Measurements from ENCODE around the gene ADCY2. TPM values are rescaled to one million over a fixed set of nuclear protein-coding genes. Genes with fewer than 3 reads are reported as not detected.

The ADCY2 gene
- total RNA-seq, 1 experiment from 2014 or later = not detected

DNA sequence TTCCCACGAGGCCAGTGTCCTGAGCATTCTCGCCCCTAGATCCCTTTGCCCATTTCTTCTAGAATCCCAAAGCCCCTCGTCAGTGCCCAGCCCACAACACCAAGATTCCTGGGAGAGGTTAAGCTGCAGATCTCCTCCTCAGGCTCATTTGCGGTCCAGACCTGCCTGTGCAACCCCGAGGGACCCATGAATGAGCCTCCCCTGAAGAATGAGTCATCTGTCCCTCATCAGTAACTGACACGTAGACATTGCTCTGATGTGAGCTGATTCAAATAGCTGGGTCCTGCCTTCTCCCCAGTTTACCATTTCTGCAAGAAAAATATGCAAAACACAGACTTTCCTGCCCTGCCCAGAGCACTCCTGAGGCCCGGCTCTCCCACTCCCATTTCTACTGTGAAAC is 92.8 kb downstream of the ADCY2 start:
- Histone ChIP-seq H3K36me3 (ENCODE audit: insufficient read depth, low read length) (no peaks in the 10 kb centered on the region), H4K20me1 (ENCODE audit: insufficient read depth, low read depth, low read length) (no peaks in the 10 kb centered on the region)

DNA sequence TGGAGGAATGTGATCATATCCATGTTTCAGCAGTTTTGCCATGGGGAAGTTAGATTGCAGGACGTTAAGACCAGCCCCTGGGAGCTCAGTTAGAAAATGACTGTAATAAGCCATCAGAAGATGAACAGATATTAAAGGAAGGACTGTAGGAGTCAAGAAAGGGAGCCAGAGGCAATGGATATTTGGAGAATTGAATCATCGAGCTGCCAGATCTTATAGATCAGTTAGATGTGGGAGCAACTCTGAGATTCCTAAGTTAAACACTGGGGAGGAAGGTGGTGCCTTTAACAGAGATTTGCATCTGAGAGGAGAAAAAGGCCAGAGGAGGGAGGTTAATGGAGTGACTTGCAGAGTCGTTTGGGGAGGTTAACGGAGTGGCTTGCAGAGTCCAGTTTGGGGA is 96.4 kb downstream of the ADCY2 start:
- Histone ChIP-seq H3K27me3 (ENCODE audit: low read length) (no peaks in the 10 kb centered on the region), H3K79me2 (ENCODE audit: low read length) (no peaks in the 10 kb centered on the region), H3K9me3 (ENCODE audit: low read length) (no peaks in the 10 kb centered on the region), H2AFZ (ENCODE audit: low read length) (no peak overlapping the region), H3K4me3 (ENCODE audit: low read length) (no peak overlapping the region), H3K27ac (ENCODE audit: low read length) (no peak overlapping the region), H4K20me1 (ENCODE audit: insufficient read depth, low read depth, low read length) (no peaks in the 10 kb centered on the region), H3K4me2 (ENCODE audit: low read depth, low read length, poor library complexity, severe bottlenecking) (no peak overlapping the region), H3K9ac (ENCODE audit: low read length) (no peak overlapping the region), H3K9me2 (replicated peaks; ENCODE audit: insufficient read depth, low read length) (no peaks in the 10 kb centered on the region), H3K4me1 (ENCODE audit: low read length) (no peaks in the 10 kb centered on the region), H3K36me3 (ENCODE audit: insufficient read depth, low read length) (no peaks in the 10 kb centered on the region)
- DNase-seq = no peak

More for the DNA sequence above, 92.8 kb downstream of the ADCY2 start:
- Histone ChIP-seq H3K79me2 (ENCODE audit: low read length) (no peaks in the 10 kb centered on the region), H3K9me2 (replicated peaks; ENCODE audit: insufficient read depth, low read length) (no peaks in the 10 kb centered on the region), H2AFZ (ENCODE audit: low read length) (no peak overlapping the region), H3K4me3 (ENCODE audit: low read length) (no peak overlapping the region), H3K9me3 (ENCODE audit: low read length) (no peaks in the 10 kb centered on the region), H3K4me1 (ENCODE audit: low read length) (no peaks in the 10 kb centered on the region), H3K27ac (ENCODE audit: low read length) (no peak overlapping the region), H3K4me2 (ENCODE audit: low read depth, low read length, poor library complexity, severe bottlenecking) (no peak overlapping the region), H3K9ac (ENCODE audit: low read length) (no peak overlapping the region), H3K27me3 (ENCODE audit: low read length) (no peaks in the 10 kb centered on the region)
- DNase-seq = no peak

DNA sequence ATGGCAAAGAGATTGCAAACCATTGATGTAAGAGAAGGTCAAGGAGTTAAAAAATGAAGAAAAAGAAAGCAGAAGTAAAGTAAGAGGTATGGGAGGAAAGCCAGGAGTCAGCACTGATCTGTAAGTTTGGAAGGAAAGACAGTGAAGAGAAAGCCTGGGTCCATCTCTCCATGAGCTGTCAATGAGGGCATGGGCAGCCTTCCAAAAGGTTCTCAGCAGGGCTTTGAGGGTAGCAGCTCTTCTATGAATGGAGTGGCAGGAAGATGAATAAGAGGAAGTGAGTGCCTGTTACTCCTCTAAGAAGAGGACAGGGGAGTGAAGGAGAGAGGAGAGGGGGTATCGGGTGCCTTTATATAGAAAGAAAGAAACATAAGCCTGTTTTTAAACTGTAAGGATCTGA is 97.1 kb downstream of the ADCY2 start:
- no peak overlapping the region for H2AFZ ChIP-seq (ENCODE audit: low read length)
- no peaks in the 10 kb centered on the region for H3K36me3 ChIP-seq (ENCODE audit: insufficient read depth, low read length)
- H3K9me2 ChIP-seq (replicated peaks; ENCODE audit: insufficient read depth, low read length) = no peaks in the 10 kb centered on the region
- no peaks in the 10 kb centered on the region for H3K27me3 ChIP-seq (ENCODE audit: low read length)
- no peaks in the 10 kb centered on the region for H3K4me1 ChIP-seq (ENCODE audit: low read length)
- no peak overlapping the region for H3K27ac ChIP-seq (ENCODE audit: low read length)
- no peak overlapping the region for H3K4me2 ChIP-seq (ENCODE audit: low read depth, low read length, poor library complexity, severe bottlenecking)
- no peaks in the 10 kb centered on the region for H4K20me1 ChIP-seq (ENCODE audit: insufficient read depth, low read depth, low read length)
- no peak for DNase-seq
- H3K9me3 ChIP-seq (ENCODE audit: low read length) = no peaks in the 10 kb centered on the region
- H3K9ac ChIP-seq (ENCODE audit: low read length) = no peak overlapping the region
- H3K4me3 ChIP-seq (ENCODE audit: low read length) = no peak overlapping the region
- no peaks in the 10 kb centered on the region for H3K79me2 ChIP-seq (ENCODE audit: low read length)

DNA sequence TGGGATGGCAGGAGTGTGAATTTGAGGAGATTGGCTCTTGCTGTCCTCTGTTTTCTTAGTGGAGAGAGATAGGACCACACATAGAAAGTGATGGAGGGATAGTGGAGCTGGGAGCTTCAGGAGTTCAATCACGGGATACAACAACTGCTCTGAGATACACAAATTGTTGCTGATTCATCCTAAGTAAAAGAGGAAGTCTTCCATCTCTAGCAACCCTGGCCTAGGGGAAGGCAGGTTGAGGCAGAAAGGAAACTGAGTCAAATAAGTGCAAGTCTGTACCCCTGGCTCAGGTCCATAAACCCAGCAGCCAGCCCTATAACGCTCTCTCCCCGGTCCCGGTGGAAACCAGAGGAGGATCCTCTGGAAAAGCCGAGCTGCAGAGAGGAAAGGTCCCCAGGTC is 97.7 kb downstream of the ADCY2 start:
- DNase-seq = no peak
- no peaks in the 10 kb centered on the region for H3K79me2 ChIP-seq (ENCODE audit: low read length)
- no peaks in the 10 kb centered on the region for H3K9me2 ChIP-seq (replicated peaks; ENCODE audit: insufficient read depth, low read length)
- H3K4me3 ChIP-seq (ENCODE audit: low read length) = no peak overlapping the region
- no peaks in the 10 kb centered on the region for H3K9me3 ChIP-seq (ENCODE audit: low read length)
- no peaks in the 10 kb centered on the region for H3K4me1 ChIP-seq (ENCODE audit: low read length)
- no peaks in the 10 kb centered on the region for H3K27me3 ChIP-seq (ENCODE audit: low read length)
- no peak overlapping the region for H3K9ac ChIP-seq (ENCODE audit: low read length)
- H3K4me2 ChIP-seq (ENCODE audit: low read depth, low read length, poor library complexity, severe bottlenecking) = no peak overlapping the region
- H4K20me1 ChIP-seq (ENCODE audit: insufficient read depth, low read depth, low read length) = no peaks in the 10 kb centered on the region
- no peak overlapping the region for H2AFZ ChIP-seq (ENCODE audit: low read length)
- no peak overlapping the region for H3K27ac ChIP-seq (ENCODE audit: low read length)
- no peaks in the 10 kb centered on the region for H3K36me3 ChIP-seq (ENCODE audit: insufficient read depth, low read length)

DNA sequence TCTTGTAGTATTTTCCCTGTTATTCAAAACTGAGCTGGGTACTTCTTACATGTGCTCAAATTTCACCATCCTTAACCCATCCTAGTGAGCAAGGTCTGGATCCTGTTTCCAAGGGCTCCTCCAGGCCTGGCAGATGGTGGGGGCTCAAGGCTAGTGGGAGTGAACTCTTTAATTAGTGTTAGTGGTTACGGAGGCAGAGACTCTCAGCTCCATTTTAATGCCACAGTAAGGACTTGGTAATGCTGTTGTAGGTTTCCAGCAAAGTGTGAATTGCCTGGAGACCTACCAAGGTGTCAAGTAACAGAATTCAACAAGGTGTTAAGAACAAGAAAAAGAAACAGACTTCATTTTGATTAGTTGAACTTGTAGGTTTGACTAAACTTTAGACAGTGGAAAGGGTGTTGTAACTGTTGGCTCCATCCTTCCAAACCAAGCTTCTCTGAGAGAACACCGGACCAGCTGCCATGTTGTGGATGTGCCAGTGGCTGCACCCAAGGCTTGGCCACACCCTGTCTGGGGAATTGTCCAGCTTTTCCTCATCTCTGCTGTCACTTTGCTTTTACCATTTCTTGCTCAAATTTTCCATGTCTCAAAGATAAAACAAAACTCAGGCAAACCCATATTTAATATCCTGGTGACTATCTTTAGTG is 98.7 kb downstream of the ADCY2 start:
- Histone ChIP-seq H4K20me1 (ENCODE audit: insufficient read depth, low read depth, low read length) (no peaks in the 10 kb centered on the region), H3K27ac (ENCODE audit: low read length) (no peak overlapping the region), H3K9me3 (ENCODE audit: low read length) (no peaks in the 10 kb centered on the region), H3K9ac (ENCODE audit: low read length) (no peak overlapping the region), H3K4me2 (ENCODE audit: low read depth, low read length, poor library complexity, severe bottlenecking) (no peak overlapping the region), H3K79me2 (ENCODE audit: low read length) (no peaks in the 10 kb centered on the region), H3K4me1 (ENCODE audit: low read length) (no peaks in the 10 kb centered on the region), H3K27me3 (ENCODE audit: low read length) (no peaks in the 10 kb centered on the region), H2AFZ (ENCODE audit: low read length) (no peak overlapping the region), H3K36me3 (ENCODE audit: insufficient read depth, low read length) (no peaks in the 10 kb centered on the region), H3K9me2 (replicated peaks; ENCODE audit: insufficient read depth, low read length) (no peaks in the 10 kb centered on the region), H3K4me3 (ENCODE audit: low read length) (no peak overlapping the region)
- DNase-seq = no peak

DNA sequence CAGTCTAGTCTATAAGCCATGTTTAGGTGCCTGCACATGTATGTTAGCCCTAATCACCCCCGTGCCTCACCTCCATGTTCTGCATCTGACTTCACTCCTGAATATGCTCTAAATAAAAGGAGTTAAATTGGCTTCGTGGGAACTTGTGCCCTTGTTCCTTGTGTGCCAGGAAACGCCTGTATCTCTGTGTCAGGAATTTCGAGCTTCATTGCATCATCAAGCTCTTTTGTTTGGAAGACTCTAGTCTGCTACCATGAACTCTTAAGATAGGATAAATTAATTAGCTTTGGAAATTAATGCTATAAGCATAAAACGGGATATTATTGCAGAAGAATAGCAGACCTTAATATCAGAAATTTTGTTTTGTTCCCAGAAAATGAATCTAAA is 99.2 kb downstream of the ADCY2 start:
- Histone ChIP-seq H3K27ac (ENCODE audit: low read length) (no peak overlapping the region), H3K36me3 (ENCODE audit: insufficient read depth, low read length) (no peaks in the 10 kb centered on the region), H3K4me3 (ENCODE audit: low read length) (no peak overlapping the region), H2AFZ (ENCODE audit: low read length) (no peak overlapping the region), H3K4me1 (ENCODE audit: low read length) (no peaks in the 10 kb centered on the region), H4K20me1 (ENCODE audit: insufficient read depth, low read depth, low read length) (no peaks in the 10 kb centered on the region), H3K9me3 (ENCODE audit: low read length) (no peaks in the 10 kb centered on the region), H3K9me2 (replicated peaks; ENCODE audit: insufficient read depth, low read length) (no peaks in the 10 kb centered on the region), H3K4me2 (ENCODE audit: low read depth, low read length, poor library complexity, severe bottlenecking) (no peak overlapping the region), H3K79me2 (ENCODE audit: low read length) (no peaks in the 10 kb centered on the region), H3K9ac (ENCODE audit: low read length) (no peak overlapping the region), H3K27me3 (ENCODE audit: low read length) (no peaks in the 10 kb centered on the region)
- no peak for DNase-seq

DNA sequence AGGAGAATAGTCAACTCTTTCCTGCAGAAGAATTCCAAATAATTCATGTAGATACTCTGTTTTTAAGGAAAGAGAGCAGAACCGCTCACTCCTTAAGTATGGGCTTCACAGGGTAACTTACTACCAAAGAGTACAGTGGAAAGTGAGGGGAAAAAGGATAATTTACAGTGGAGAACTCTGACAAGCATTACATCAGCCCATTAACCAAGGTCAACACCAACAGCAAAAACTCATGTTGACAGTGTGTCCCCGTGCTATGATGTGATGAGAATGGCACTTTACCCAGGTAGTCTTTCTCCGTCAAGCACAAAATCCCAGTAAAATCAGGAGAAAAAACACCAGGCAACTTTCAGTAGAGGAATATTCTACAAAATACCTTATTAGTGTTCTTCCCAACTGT is 104.3 kb downstream of the ADCY2 start:
- H3K9ac ChIP-seq (ENCODE audit: low read length) = no peak overlapping the region
- no peaks in the 10 kb centered on the region for H3K4me1 ChIP-seq (ENCODE audit: low read length)
- DNase-seq = no peak
- no peaks in the 10 kb centered on the region for H4K20me1 ChIP-seq (ENCODE audit: insufficient read depth, low read depth, low read length)
- no peak overlapping the region for H3K4me2 ChIP-seq (ENCODE audit: low read depth, low read length, poor library complexity, severe bottlenecking)
- no peaks in the 10 kb centered on the region for H3K36me3 ChIP-seq (ENCODE audit: insufficient read depth, low read length)
- H3K4me3 ChIP-seq (ENCODE audit: low read length) = no peak overlapping the region
- no peaks in the 10 kb centered on the region for H3K79me2 ChIP-seq (ENCODE audit: low read length)
- H3K27ac ChIP-seq (ENCODE audit: low read length) = no peak overlapping the region
- H3K9me3 ChIP-seq (ENCODE audit: low read length) = no peaks in the 10 kb centered on the region
- no peak overlapping the region for H2AFZ ChIP-seq (ENCODE audit: low read length)
- H3K27me3 ChIP-seq (ENCODE audit: low read length) = no peaks in the 10 kb centered on the region
- H3K9me2 ChIP-seq (replicated peaks; ENCODE audit: insufficient read depth, low read length) = no peaks in the 10 kb centered on the region

DNA sequence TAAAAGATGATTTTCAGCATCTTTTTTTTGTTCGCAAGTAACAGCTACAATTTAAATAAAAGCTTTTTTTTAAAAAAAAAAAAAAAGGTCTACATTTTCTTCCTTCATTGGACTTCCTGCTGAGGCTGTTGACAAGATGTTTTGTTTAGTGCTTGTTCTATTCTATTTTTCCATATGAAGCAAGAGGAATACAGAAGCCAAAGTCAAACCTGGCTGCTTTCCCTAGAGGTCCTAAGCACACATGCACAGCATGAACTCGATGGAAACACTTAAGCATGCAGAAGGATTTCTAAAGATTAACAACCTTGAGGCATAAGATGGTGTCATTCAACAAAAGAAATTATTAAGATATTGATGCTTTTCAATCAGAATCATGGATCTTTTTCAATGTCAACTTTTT is 105.1 kb downstream of the ADCY2 start:
- no peaks in the 10 kb centered on the region for H3K27me3 ChIP-seq (ENCODE audit: low read length)
- no peak overlapping the region for H2AFZ ChIP-seq (ENCODE audit: low read length)
- H3K4me2 ChIP-seq (ENCODE audit: low read depth, low read length, poor library complexity, severe bottlenecking) = no peak overlapping the region
- no peaks in the 10 kb centered on the region for H3K9me2 ChIP-seq (replicated peaks; ENCODE audit: insufficient read depth, low read length)
- H3K79me2 ChIP-seq (ENCODE audit: low read length) = no peaks in the 10 kb centered on the region
- no peaks in the 10 kb centered on the region for H3K9me3 ChIP-seq (ENCODE audit: low read length)
- no peaks in the 10 kb centered on the region for H3K36me3 ChIP-seq (ENCODE audit: insufficient read depth, low read length)
- no peak overlapping the region for H3K4me3 ChIP-seq (ENCODE audit: low read length)
- no peak for DNase-seq
- no peak overlapping the region for H3K27ac ChIP-seq (ENCODE audit: low read length)
- H4K20me1 ChIP-seq (ENCODE audit: insufficient read depth, low read depth, low read length) = no peaks in the 10 kb centered on the region
- no peaks in the 10 kb centered on the region for H3K4me1 ChIP-seq (ENCODE audit: low read length)
- H3K9ac ChIP-seq (ENCODE audit: low read length) = no peak overlapping the region

DNA sequence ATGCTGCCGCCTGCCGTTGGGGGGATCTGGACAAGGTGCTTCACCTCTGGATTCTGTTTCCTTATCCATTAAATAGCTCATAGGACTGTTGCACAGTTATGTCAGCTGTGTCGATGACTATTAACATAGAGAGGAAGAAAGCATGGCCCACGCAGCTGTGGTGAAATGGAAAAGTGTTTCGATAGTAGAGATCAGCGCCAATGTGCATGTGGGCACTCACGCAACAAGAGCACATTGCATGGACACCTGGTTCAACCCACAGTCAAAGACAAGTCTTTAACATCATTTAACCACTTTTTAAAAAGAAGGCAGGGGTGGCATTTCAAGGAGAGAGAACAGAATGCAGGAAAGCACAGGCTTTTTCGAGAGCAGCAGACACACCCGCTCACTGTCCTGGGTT is 107.6 kb downstream of the ADCY2 start:
- Histone ChIP-seq H3K36me3 (ENCODE audit: insufficient read depth, low read length) (no peaks in the 10 kb centered on the region), H3K79me2 (ENCODE audit: low read length) (no peaks in the 10 kb centered on the region), H3K9me3 (ENCODE audit: low read length) (no peaks in the 10 kb centered on the region), H3K9ac (ENCODE audit: low read length) (no peak overlapping the region), H3K4me2 (ENCODE audit: low read depth, low read length, poor library complexity, severe bottlenecking) (no peak overlapping the region), H3K9me2 (replicated peaks; ENCODE audit: insufficient read depth, low read length) (no peaks in the 10 kb centered on the region), H4K20me1 (ENCODE audit: insufficient read depth, low read depth, low read length) (no peaks in the 10 kb centered on the region), H3K4me3 (ENCODE audit: low read length) (no peak overlapping the region), H3K4me1 (ENCODE audit: low read length) (no peaks in the 10 kb centered on the region), H3K27me3 (ENCODE audit: low read length) (no peaks in the 10 kb centered on the region), H2AFZ (ENCODE audit: low read length) (no peak overlapping the region), H3K27ac (ENCODE audit: low read length) (no peak overlapping the region)
- DNase-seq = no peak

All from Karpas-422 (cell line).